Mammary epithelial cell (primary cell): ENCODE results near the gene BARX1.

Experiments
- CTCF ChIP-seq, 2 donors: IDR thresholded peaks in 1 of 2; conservative IDR thresholded peaks in 1 of 2; 2 replicates each; pipeline ENCODE4 v1.5.1; 2011 to 2012; ENCODE audit warnings: inconsistent platforms in 2 of 2, low read length in 2 of 2, mild to moderate bottlenecking in 2 of 2, control low read depth in 1 of 2, low read depth in 1 of 2; ENCODE audit not compliant: insufficient read depth in 1 of 2; ENCODE audit errors: extremely low read depth in 1 of 2
- EZH2 ChIP-seq: IDR thresholded peaks from 2 replicates; pipeline ENCODE4 v1.6.1; 2012; ENCODE audit warnings: low read length, inconsistent platforms, borderline replicate concordance

DNA sequence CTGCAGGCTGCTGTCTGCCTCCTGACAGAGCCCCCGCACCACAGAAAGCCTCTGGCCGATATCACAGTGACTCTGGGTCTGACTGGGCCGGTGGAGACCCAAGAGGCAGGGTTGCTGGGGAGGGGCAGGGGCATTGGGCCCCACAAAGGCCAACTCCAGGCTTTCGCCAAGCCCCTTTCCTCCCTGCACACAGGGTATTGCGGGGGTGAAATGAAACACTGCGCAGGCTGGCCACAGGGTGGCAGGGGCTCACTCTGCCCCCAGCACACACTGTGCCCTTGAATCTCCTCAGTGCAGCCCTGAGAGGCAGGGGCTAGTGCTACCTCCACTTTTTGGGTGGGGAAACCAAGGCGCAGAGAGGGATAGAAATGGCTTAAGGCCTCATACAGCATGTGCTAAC is 44.6 kb downstream of the BARX1 start:
- TF ChIP-seq EZH2 (no peak), CTCF (conservative IDR thresholded peaks at IDR 0.05 in 1 of 2, IDR thresholded peaks at IDR 0.05 in 1 of 2; ENCODE audit: extremely low read depth in 1 of 2, insufficient read depth in 1 of 2, low read depth in 1 of 2, low read length in 2 of 2) (no peak)
